WTC11 (cell line): Measurements from ENCODE around the gene SCYGR4. TPM values are rescaled to one million over a fixed set of nuclear protein-coding genes. Genes with fewer than 3 reads are reported as not detected.
A peak's percentile ranks its signal among the peaks of the same experiment; 100 is the strongest.

Source experiments
- ATAC-seq: fragments of 200-7000 bp; cut with Tn5 transposase; 2 replicates; pipeline ENCODE4 v1.10.0; 2021; ENCODE audit warnings: mild to moderate bottlenecking, moderate library complexity
- CTCF ChIA-PET: fragments of 300-600 bp; sonication (Branson Sonifier 250); formaldehyde crosslinking; loops from one replicate; lab custom pipeline; 2021; ENCODE audit warnings: antibody characterized with exemption; lab: Charles Lee
- POLR2A ChIA-PET: fragments of 350-600 bp; sonication (Branson Sonifier 250); formaldehyde crosslinking; loops from one replicate; lab custom pipeline; 2021; ENCODE audit warnings: antibody characterized with exemption; lab: Charles Lee
- DNase-seq: peaks from one replicate; pipeline ENCODE4 v3.0.0; 2021; ENCODE audit warnings: low spot score
- H3K27ac Mint-ChIP-seq: 2 replicates; pipeline ENCODE4 v1.8.0; 2021; ENCODE audit warnings: mixed read lengths
- H3K27me3 Mint-ChIP-seq: 2 replicates; pipeline ENCODE4 v1.8.0; 2021; ENCODE audit warnings: low read depth, mild to moderate bottlenecking, moderate library complexity, mixed read lengths
- H3K36me3 Mint-ChIP-seq: 2 replicates; pipeline ENCODE4 v1.8.0; 2021; ENCODE audit warnings: mixed read lengths
- H3K4me1 Mint-ChIP-seq: 2 replicates; pipeline ENCODE4 v1.8.0; 2022; ENCODE audit warnings: mixed read lengths
- H3K4me3 Mint-ChIP-seq: 2 replicates; pipeline ENCODE4 v1.8.0; 2021; ENCODE audit warnings: mild to moderate bottlenecking, moderate library complexity, mixed read lengths
- H3K9me3 Mint-ChIP-seq: 2 replicates; pipeline ENCODE4 v1.8.0; 2021; ENCODE audit warnings: mixed read lengths
- ATF1 ChIP-seq: sonication (generic); formaldehyde crosslinking; IDR thresholded peaks from 2 replicates; pipeline ENCODE4 v1.8.1; 2023; ENCODE audit warnings: mild to moderate bottlenecking, moderate library complexity, missing genetic modification reagents
- GTF2I ChIP-seq: fragments of 250-450 bp; sonication (Bioruptor Pico); conservative IDR thresholded peaks from 2 replicates; pipeline ENCODE4 v1.4.0; 2021; ENCODE audit warnings: mild to moderate bottlenecking
- NFYB ChIP-seq: sonication (generic); formaldehyde crosslinking; conservative IDR thresholded peaks from 2 replicates; pipeline ENCODE4 v1.8.0; 2022; ENCODE audit warnings: low read depth, missing genetic modification reagents
- OVOL2 ChIP-seq: fragments of 250-450 bp; sonication (Bioruptor Pico); IDR thresholded peaks from 2 replicates; pipeline ENCODE4 v1.9.0; 2021; ENCODE audit warnings: mild to moderate bottlenecking, borderline replicate concordance
- ZNF263 ChIP-seq: sonication (generic); formaldehyde crosslinking; IDR thresholded peaks from 2 replicates; pipeline ENCODE4 v1.8.1; 2022; ENCODE audit warnings: low read depth, mild to moderate bottlenecking, moderate library complexity, missing genetic modification reagents
- total RNA-seq: library from RNA; stranded (reverse); gene quantifications from 3 replicates; pipeline ENCODE4 v1.2.3, GENCODE V29; 2021
- TF ChIP-seq, protein P1 (sequence below): sonication (generic); formaldehyde crosslinking; IDR thresholded peaks from 2 replicates; pipeline ENCODE4 v1.8.1; 2022; ENCODE audit warnings: low read depth, mild to moderate bottlenecking, moderate library complexity, missing genetic modification reagents, borderline replicate concordance
- TF ChIP-seq, protein P2 (sequence below): sonication (generic); formaldehyde crosslinking; IDR thresholded peaks from 2 replicates; pipeline ENCODE4 v1.8.1; 2023; ENCODE audit warnings: mild to moderate bottlenecking, missing genetic modification reagents, moderate library complexity
- TF ChIP-seq, protein P3 (sequence below): sonication (generic); formaldehyde crosslinking; IDR thresholded peaks from 2 replicates; pipeline ENCODE4 v1.8.1; 2023; ENCODE audit warnings: mild to moderate bottlenecking, moderate library complexity, missing genetic modification reagents
- TF ChIP-seq, protein P4 (sequence below): sonication (generic); formaldehyde crosslinking; IDR thresholded peaks from 2 replicates; pipeline ENCODE4 v1.8.1; 2022; ENCODE audit warnings: mild to moderate bottlenecking, missing genetic modification reagents, moderate library complexity, borderline replicate concordance
- TF ChIP-seq, protein P5 (sequence below): sonication (generic); formaldehyde crosslinking; IDR thresholded peaks from 2 replicates; pipeline ENCODE4 v1.8.0; 2022; ENCODE audit warnings: mild to moderate bottlenecking, missing genetic modification reagents
- TF ChIP-seq, protein P6 (sequence below): fragments of 250-450 bp; sonication (Bioruptor Pico); IDR thresholded peaks from 2 replicates; pipeline ENCODE4 v1.8.0; 2021; ENCODE audit warnings: mild to moderate bottlenecking
- TF ChIP-seq, protein P7 (sequence below): sonication (generic); formaldehyde crosslinking; IDR thresholded peaks from 2 replicates; pipeline ENCODE4 v1.8.1; 2022; ENCODE audit warnings: low read depth, missing genetic modification reagents, borderline replicate concordance
- TF ChIP-seq, protein P8 (sequence below): fragments of 250-450 bp; sonication (Bioruptor Pico); IDR thresholded peaks from 2 replicates; pipeline ENCODE4 v1.9.0; 2021; ENCODE audit warnings: mild to moderate bottlenecking
- TF ChIP-seq, protein P9 (sequence below): sonication (generic); formaldehyde crosslinking; IDR thresholded peaks from 2 replicates; pipeline ENCODE4 v1.8.1; 2023; ENCODE audit warnings: mild to moderate bottlenecking, missing genetic modification reagents, moderate library complexity

SCYGR4 gene
- total RNA-seq, 1 experiment from 2014 or later: not detected

DNA sequence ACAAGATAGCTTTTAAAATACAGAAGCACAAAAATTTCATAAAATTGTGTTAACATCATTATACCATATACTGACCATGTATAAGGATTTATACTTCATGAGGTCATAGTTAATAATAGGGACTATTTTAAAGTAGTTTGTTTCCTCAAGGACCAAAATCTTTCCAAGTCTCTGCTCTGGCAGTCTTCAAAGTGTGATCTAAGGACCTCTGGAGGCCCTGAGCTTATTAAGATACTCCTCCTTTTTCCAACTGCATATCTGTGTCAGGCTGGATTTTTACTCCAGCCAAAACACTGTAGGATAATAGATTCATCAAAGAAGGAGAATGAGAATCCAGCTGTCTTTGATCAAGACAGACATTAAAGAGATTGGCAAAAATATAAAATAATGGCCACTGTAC is 20.3 kb upstream of the SCYGR4 start:
- TF ChIP-seq, protein P1, sequence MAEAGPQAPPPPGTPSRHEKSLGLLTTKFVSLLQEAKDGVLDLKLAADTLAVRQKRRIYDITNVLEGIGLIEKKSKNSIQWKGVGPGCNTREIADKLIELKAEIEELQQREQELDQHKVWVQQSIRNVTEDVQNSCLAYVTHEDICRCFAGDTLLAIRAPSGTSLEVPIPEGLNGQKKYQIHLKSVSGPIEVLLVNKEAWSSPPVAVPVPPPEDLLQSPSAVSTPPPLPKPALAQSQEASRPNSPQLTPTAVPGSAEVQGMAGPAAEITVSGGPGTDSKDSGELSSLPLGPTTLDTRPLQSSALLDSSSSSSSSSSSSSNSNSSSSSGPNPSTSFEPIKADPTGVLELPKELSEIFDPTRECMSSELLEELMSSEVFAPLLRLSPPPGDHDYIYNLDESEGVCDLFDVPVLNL: no peak
- no peak for TF ChIP-seq ZNF263 (CRISPR knock-in tag)
- TF ChIP-seq GTF2I (CRISPR knock-in tag): no peak
- TF ChIP-seq, protein P2, sequence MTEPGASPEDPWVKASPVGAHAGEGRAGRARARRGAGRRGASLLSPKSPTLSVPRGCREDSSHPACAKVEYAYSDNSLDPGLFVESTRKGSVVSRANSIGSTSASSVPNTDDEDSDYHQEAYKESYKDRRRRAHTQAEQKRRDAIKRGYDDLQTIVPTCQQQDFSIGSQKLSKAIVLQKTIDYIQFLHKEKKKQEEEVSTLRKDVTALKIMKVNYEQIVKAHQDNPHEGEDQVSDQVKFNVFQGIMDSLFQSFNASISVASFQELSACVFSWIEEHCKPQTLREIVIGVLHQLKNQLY (CRISPR knock-in tag): no peak
- Mint-ChIP-seq H3K27me3 (no peaks in the 10 kb centered on the region), H3K4me1 (peaks cover 16% of the 10 kb centered on the region), H3K9me3 (no peaks in the 10 kb centered on the region), H3K36me3 (no peaks in the 10 kb centered on the region), H3K27ac (no peak overlapping the region), H3K4me3 (no peak overlapping the region)
- DNase-seq: no peak
- ATAC-seq: no peak
- ChIA-PET POLR2A (interaction anchor here (1.0 kb wide), 1 partner anchor 121 kb away, joined by 3 read pairs; the partner anchor contains the start of gene SLC19A3), CTCF (interaction anchor here (0.7 kb wide), 1 partner anchor 61 kb away, joined by 3 read pairs; no protein-coding TSS in a partner anchor)

DNA sequence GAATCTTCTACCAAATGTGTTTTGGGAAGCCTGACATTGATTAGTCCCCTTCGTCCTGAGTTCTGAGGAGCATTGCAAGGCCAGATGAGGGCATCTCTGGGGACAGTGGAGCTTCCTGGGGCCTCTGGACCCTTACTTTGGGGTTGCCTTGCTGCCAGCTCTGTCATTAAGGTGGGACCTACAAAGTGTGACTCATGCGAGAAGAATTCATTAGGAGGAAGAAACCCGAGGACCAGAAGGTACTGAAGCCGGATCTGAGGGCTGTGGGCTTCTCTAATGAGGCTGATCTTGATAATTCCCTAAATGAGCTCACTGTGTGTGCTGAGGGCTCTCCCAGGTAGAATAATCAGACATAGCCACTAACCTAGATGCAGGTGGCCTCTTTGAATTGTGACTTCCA is 19.3 kb upstream of the SCYGR4 start:
- Mint-ChIP-seq H3K4me3 (no peak overlapping the region), H3K27me3 (no peaks in the 10 kb centered on the region), H3K4me1 (peaks cover 16% of the 10 kb centered on the region), H3K27ac (peak overlapping the region; percentile 71; the same call in 1 of the 2 replicates), H3K9me3 (no peaks in the 10 kb centered on the region), H3K36me3 (no peaks in the 10 kb centered on the region)
- ATAC-seq (peak; percentile 67), DNase-seq (no peak)
- ChIA-PET CTCF (interaction anchor here (1.1 to 1.7 kb wide), 3 partner anchors 60 to 192 kb away, joined by 3 to 7 read pairs (median 4); no protein-coding TSS in a partner anchor), POLR2A (interaction anchor here (0.6 kb wide), 1 partner anchor 362 kb away, joined by 3 read pairs; no protein-coding TSS in a partner anchor)
- TF ChIP-seq, protein P3, sequence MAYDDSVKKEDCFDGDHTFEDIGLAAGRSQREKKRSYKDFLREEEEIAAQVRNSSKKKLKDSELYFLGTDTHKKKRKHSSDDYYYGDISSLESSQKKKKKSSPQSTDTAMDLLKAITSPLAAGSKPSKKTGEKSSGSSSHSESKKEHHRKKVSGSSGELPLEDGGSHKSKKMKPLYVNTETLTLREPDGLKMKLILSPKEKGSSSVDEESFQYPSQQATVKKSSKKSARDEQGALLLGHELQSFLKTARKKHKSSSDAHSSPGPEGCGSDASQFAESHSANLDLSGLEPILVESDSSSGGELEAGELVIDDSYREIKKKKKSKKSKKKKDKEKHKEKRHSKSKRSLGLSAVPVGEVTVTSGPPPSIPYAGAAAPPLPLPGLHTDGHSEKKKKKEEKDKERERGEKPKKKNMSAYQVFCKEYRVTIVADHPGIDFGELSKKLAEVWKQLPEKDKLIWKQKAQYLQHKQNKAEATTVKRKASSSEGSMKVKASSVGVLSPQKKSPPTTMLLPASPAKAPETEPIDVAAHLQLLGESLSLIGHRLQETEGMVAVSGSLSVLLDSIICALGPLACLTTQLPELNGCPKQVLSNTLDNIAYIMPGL (CRISPR knock-in tag): no peak
- TF ChIP-seq ATF1 (CRISPR knock-in tag): no peak
- TF ChIP-seq, protein P4, sequence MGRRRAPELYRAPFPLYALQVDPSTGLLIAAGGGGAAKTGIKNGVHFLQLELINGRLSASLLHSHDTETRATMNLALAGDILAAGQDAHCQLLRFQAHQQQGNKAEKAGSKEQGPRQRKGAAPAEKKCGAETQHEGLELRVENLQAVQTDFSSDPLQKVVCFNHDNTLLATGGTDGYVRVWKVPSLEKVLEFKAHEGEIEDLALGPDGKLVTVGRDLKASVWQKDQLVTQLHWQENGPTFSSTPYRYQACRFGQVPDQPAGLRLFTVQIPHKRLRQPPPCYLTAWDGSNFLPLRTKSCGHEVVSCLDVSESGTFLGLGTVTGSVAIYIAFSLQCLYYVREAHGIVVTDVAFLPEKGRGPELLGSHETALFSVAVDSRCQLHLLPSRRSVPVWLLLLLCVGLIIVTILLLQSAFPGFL (CRISPR knock-in tag): no peak
- TF ChIP-seq OVOL2 (CRISPR knock-in tag): no peak
- TF ChIP-seq, protein P5, sequence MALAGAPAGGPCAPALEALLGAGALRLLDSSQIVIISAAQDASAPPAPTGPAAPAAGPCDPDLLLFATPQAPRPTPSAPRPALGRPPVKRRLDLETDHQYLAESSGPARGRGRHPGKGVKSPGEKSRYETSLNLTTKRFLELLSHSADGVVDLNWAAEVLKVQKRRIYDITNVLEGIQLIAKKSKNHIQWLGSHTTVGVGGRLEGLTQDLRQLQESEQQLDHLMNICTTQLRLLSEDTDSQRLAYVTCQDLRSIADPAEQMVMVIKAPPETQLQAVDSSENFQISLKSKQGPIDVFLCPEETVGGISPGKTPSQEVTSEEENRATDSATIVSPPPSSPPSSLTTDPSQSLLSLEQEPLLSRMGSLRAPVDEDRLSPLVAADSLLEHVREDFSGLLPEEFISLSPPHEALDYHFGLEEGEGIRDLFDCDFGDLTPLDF (CRISPR knock-in tag): no peak
- TF ChIP-seq, protein P1: no peak
- TF ChIP-seq, protein P6, sequence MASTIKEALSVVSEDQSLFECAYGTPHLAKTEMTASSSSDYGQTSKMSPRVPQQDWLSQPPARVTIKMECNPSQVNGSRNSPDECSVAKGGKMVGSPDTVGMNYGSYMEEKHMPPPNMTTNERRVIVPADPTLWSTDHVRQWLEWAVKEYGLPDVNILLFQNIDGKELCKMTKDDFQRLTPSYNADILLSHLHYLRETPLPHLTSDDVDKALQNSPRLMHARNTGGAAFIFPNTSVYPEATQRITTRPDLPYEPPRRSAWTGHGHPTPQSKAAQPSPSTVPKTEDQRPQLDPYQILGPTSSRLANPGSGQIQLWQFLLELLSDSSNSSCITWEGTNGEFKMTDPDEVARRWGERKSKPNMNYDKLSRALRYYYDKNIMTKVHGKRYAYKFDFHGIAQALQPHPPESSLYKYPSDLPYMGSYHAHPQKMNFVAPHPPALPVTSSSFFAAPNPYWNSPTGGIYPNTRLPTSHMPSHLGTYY (CRISPR knock-in tag): no peak
- TF ChIP-seq, protein P7, sequence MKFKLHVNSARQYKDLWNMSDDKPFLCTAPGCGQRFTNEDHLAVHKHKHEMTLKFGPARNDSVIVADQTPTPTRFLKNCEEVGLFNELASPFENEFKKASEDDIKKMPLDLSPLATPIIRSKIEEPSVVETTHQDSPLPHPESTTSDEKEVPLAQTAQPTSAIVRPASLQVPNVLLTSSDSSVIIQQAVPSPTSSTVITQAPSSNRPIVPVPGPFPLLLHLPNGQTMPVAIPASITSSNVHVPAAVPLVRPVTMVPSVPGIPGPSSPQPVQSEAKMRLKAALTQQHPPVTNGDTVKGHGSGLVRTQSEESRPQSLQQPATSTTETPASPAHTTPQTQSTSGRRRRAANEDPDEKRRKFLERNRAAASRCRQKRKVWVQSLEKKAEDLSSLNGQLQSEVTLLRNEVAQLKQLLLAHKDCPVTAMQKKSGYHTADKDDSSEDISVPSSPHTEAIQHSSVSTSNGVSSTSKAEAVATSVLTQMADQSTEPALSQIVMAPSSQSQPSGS (CRISPR knock-in tag): no peak
- no peak for TF ChIP-seq ZNF263 (CRISPR knock-in tag)
- TF ChIP-seq, protein P8, sequence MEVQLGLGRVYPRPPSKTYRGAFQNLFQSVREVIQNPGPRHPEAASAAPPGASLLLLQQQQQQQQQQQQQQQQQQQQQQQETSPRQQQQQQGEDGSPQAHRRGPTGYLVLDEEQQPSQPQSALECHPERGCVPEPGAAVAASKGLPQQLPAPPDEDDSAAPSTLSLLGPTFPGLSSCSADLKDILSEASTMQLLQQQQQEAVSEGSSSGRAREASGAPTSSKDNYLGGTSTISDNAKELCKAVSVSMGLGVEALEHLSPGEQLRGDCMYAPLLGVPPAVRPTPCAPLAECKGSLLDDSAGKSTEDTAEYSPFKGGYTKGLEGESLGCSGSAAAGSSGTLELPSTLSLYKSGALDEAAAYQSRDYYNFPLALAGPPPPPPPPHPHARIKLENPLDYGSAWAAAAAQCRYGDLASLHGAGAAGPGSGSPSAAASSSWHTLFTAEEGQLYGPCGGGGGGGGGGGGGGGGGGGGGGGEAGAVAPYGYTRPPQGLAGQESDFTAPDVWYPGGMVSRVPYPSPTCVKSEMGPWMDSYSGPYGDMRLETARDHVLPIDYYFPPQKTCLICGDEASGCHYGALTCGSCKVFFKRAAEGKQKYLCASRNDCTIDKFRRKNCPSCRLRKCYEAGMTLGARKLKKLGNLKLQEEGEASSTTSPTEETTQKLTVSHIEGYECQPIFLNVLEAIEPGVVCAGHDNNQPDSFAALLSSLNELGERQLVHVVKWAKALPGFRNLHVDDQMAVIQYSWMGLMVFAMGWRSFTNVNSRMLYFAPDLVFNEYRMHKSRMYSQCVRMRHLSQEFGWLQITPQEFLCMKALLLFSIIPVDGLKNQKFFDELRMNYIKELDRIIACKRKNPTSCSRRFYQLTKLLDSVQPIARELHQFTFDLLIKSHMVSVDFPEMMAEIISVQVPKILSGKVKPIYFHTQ: no peak
- TF ChIP-seq NFYB (CRISPR knock-in tag): no peak
- TF ChIP-seq, protein P9, sequence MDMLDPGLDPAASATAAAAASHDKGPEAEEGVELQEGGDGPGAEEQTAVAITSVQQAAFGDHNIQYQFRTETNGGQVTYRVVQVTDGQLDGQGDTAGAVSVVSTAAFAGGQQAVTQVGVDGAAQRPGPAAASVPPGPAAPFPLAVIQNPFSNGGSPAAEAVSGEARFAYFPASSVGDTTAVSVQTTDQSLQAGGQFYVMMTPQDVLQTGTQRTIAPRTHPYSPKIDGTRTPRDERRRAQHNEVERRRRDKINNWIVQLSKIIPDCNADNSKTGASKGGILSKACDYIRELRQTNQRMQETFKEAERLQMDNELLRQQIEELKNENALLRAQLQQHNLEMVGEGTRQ (CRISPR knock-in tag): no peak
